ENCODE results near the gene C1QTNF9.
"Not testable (repeated sequence)": the region's sequence is repeated elsewhere in the genome, so short reads cannot be mapped to it uniquely, and the experiment has no call there.

Gene C1QTNF9

DNA sequence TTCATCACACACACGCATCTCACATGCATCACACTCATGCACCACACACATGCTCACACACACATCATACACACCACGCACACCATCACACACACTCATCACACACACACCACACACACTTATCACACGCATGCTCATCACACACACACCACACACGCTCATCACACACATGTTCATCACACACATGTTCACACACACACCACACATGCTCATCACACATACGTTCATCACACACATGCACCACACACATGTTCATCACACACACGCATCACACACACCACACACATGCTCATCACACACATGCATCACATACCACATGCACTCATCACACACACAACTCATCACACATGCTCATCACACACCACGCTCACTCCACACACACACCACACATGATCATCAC, 46.9 kb downstream of the C1QTNF9 start:
- no peaks in the 10 kb centered on the region for H3K36me3 Mint-ChIP-seq (ENCODE audit: low read depth)
- ATAC-seq (no peak), DNase-seq (no peak)
- no peak overlapping the region for H3K4me3 Mint-ChIP-seq
- H3K27ac Mint-ChIP-seq, result no peak overlapping the region
- no peaks in the 10 kb centered on the region for H3K27me3 Mint-ChIP-seq
- no peaks in the 10 kb centered on the region for H3K9me3 Mint-ChIP-seq
- no peaks in the 10 kb centered on the region for H3K4me1 Mint-ChIP-seq

DNA sequence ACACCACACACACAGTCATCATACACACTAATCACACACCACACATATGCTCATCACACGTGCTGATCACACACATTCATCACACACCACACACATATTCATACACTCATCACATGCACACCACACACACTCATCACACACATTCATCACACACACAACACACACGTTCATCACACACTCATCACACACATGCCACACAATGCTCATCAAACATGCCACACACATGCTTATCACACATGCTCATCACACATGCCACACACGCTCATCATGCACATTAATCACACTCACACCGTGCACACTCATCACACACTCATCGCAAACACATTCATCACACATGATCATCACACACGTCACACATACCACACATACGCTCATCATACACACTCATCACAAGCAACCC, 47.5 kb downstream of the C1QTNF9 start:
- Mint-ChIP-seq H3K36me3 (ENCODE audit: low read depth) (no peaks in the 10 kb centered on the region), H3K4me3 (no peak overlapping the region), H3K9me3 (no peaks in the 10 kb centered on the region), H3K27ac (no peak overlapping the region), H3K27me3 (no peaks in the 10 kb centered on the region), H3K4me1 (no peaks in the 10 kb centered on the region)
- ATAC-seq, result no peak
- no peak for DNase-seq

DNA sequence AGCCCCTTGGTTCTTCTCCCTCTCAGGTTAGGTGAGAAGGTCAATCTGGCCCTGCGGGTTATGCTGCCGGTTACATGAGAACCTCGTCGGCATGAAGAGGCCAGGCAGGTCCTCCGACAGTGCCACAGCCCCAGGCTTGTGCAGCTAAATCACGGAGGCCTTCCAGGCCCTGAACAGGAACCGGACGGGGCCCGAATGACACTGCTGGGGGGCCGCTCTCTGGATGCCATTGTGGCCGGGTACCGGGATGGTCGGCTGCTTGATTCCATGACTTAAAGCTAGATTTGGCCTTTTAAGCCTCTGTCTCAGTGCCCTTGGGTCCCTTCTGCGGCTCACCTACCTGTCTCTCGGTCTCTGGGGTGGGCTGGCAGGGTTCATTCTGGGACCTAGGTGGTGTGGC, 48.4 kb downstream of the C1QTNF9 start:
- Mint-ChIP-seq H3K27ac (no peak overlapping the region), H3K27me3 (no peaks in the 10 kb centered on the region), H3K36me3 (ENCODE audit: low read depth) (no peaks in the 10 kb centered on the region), H3K4me1 (no peaks in the 10 kb centered on the region), H3K9me3 (no peaks in the 10 kb centered on the region), H3K4me3 (no peak overlapping the region)
- ATAC-seq, result no peak
- DNase-seq, result no peak

DNA sequence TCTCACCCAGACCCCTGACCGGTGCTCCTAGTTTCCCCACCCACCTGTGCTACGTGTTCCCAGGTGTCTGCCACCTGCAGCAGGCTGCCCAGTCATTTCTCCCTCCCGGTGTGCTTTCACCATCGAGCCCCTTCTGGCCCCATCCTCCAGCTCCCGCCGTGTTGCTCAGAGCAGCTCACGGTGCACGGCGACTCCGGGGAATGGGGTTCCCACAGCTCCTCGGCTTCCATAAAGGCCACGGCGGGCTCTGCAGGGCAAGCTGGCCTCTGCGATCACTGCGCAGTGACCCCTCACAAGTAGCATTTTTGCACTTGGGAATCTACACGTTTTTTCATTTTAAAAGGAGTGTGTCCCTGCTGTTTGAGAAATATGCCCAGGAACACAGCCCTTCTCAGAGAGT, 49.5 kb downstream of the C1QTNF9 start:
- H3K27me3 Mint-ChIP-seq; H3K27ac Mint-ChIP-seq; H3K9me3 Mint-ChIP-seq; ATAC-seq; DNase-seq; H3K4me3 Mint-ChIP-seq; H3K4me1 Mint-ChIP-seq; H3K36me3 Mint-ChIP-seq (ENCODE audit: low read depth): not testable (repeated sequence)

DNA sequence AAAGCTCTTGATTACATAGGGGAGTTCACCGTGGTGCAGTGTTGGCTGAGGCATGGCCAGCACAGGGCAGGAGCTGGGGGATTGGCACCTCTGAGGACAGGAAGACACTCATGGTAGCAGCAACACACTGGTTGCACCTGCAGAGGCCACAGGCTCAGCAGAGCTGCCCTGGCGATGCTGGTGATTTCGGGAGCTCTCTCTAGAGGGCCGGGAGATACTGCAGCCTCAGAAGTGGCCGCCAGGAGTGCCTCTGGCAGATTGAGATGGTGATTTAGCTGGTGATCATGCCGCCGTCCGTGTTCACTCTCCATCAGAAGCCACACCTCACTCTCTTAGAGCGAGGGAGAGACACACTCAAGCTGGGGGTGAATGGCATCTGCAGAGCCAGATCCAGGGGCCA, 49.9 kb downstream of the C1QTNF9 start:
- not testable (repeated sequence) for ATAC-seq; H3K36me3 Mint-ChIP-seq (ENCODE audit: low read depth); H3K4me3 Mint-ChIP-seq; H3K27me3 Mint-ChIP-seq; H3K9me3 Mint-ChIP-seq; H3K4me1 Mint-ChIP-seq; H3K27ac Mint-ChIP-seq; DNase-seq

DNA sequence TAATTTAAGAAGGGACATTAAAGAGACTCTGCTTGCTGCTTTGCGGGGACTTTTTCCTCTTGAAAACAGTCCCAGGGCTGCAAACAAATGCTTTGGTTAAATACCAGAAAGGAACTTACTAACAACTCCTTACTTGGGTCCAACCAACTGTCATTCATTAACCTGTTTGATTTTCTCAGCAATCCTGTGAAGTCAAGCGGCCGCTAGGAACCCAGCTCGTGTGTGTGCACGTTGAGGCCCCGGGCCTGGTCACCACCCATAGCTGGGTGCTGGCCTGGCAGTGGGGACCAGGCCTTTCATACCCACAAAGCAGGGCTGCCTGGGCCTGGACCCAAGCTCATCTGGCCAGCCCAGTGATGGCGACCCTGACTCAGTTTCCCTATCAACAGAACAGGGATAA, 50.7 kb downstream of the C1QTNF9 start:
- no peak for ATAC-seq
- no peak overlapping the region for H3K27ac Mint-ChIP-seq
- no peaks in the 10 kb centered on the region for H3K9me3 Mint-ChIP-seq
- DNase-seq, result no peak
- no peaks in the 10 kb centered on the region for H3K27me3 Mint-ChIP-seq
- no peaks in the 10 kb centered on the region for H3K4me1 Mint-ChIP-seq
- H3K36me3 Mint-ChIP-seq (ENCODE audit: low read depth), result no peaks in the 10 kb centered on the region
- no peak overlapping the region for H3K4me3 Mint-ChIP-seq

DNA sequence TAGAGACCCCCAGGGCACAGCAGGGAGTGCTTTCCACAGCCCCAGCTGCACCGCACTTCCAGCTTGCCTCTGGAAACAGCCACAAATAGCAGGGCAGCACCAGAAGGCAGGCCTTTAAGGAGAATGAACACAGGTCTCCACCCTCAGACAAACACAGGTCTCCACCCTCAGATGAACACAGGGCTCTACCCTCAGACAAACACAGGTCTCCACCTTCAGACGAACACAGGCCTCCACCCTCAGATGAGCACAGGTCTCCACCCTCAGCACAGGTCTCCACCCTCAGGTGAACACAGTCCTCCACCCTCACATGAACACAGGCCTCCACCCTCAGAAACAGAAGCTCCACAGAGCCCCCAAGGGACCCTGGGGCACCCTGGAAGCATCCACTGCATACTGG, 51.7 kb downstream of the C1QTNF9 start:
- Mint-ChIP-seq H3K36me3 (ENCODE audit: low read depth) (no peaks in the 10 kb centered on the region), H3K9me3 (no peaks in the 10 kb centered on the region), H3K4me1 (no peaks in the 10 kb centered on the region), H3K27ac (no peak overlapping the region), H3K27me3 (no peaks in the 10 kb centered on the region), H3K4me3 (no peak overlapping the region)
- no peak for ATAC-seq
- no peak for DNase-seq

DNA sequence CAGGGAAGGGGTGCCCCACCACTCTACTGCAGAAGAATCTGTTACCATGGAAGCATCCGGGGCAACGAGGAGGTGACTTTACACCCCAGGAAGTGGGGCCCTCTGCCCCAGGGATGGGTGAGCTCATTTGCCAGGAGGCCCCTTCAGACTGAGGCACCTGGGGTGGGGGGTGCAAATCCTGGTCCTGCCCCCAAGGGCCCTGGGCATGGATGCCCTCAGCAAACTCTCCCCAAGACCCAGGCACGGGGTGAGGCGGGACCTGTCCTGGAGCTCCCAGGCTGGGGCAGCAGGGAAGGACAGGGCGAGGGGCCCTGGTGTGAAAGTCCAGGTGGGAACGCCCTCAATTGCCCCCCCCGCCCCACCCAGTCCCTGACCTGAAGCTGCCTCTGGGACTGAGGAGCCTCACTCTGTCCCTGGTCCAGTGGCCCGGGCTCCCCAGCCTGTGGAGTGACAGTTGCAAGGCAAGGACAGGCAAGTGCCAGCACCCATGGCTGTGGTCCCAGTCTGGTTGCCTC, 52.5 kb downstream of the C1QTNF9 start:
- H3K27ac Mint-ChIP-seq, result no peak overlapping the region
- ATAC-seq, result no peak
- H3K4me1 Mint-ChIP-seq, result no peaks in the 10 kb centered on the region
- no peak for DNase-seq
- H3K9me3 Mint-ChIP-seq, result no peaks in the 10 kb centered on the region
- H3K27me3 Mint-ChIP-seq, result no peaks in the 10 kb centered on the region
- H3K36me3 Mint-ChIP-seq (ENCODE audit: low read depth), result no peaks in the 10 kb centered on the region
- no peak overlapping the region for H3K4me3 Mint-ChIP-seq

DNA sequence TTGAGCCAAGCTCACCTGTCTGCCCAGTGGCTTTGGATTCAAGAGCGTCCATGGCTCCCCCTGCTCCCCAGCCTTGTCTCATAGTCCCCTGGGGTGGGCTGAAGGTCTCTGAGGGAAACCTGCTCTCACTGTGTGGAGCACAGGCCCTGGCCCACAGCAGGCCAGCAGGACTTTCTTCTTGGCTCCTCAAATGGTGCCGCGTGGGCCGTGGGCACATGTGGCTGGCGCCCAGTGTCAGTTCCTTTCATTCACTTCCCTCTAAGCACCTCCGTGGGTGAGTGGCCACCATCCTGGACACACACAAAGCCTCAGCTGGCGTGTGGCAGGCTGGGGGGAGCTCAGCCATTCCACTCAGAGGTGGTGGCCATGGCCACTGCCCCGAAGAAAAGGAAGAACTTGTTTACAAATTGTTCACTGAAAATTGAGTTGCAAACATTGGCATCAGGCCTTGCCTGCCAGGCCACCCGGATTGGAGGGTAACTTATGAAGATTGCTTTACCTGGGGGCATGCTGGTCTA, 53.1 kb downstream of the C1QTNF9 start:
- no peak for DNase-seq
- Mint-ChIP-seq H3K9me3 (no peaks in the 10 kb centered on the region), H3K4me3 (no peak overlapping the region), H3K4me1 (no peaks in the 10 kb centered on the region), H3K36me3 (ENCODE audit: low read depth) (no peaks in the 10 kb centered on the region), H3K27me3 (no peaks in the 10 kb centered on the region), H3K27ac (no peak overlapping the region)
- ATAC-seq, result peak; percentile 17

DNA sequence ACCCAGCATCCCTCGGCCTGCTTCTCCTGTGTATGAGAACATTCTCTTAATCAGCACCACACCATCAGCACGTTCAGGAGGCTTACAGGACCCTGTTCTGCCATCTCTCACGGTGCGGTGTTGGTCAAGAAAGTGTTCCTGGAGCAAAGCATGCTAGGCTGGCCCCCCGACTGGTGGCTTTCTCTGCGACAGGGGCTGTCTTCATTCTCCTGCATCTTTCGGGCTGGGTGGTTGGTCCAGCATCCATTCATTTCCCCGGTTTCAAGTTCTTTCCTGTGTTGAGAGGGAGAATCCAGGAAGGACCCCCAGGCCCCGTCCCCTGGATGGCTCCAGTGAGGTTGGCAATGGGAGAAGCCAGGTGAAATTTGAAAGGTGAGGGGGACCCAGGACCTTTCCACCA, 55.8 kb downstream of the C1QTNF9 start:
- Mint-ChIP-seq H3K4me1 (no peaks in the 10 kb centered on the region), H3K27me3 (no peaks in the 10 kb centered on the region), H3K9me3 (no peaks in the 10 kb centered on the region), H3K27ac (no peak overlapping the region), H3K36me3 (ENCODE audit: low read depth) (no peaks in the 10 kb centered on the region), H3K4me3 (no peak overlapping the region)
- no peak for ATAC-seq
- no peak for DNase-seq

DNA sequence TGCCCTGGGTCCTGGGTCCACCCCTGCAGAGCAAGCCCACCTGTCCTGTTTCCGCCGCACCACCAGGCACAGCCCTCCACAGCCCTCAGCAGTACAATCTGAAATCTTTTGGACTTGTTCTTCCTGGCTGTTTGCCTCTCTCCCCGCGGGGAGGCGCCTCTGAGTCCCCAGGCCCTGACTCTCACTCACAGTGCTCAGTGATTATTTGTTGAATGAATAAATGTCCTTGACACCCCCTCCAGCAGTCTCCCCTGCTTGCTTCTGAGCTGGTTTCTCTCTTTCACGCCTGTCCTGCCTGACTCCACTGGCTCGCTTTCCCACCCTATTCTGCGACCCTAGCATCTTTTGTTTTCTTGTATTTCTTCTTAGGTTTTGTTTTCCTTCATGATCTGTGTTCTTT, 56.9 kb downstream of the C1QTNF9 start:
- not testable (repeated sequence) for H3K4me1 Mint-ChIP-seq; H3K9me3 Mint-ChIP-seq; H3K36me3 Mint-ChIP-seq (ENCODE audit: low read depth); H3K27ac Mint-ChIP-seq; ATAC-seq; H3K4me3 Mint-ChIP-seq; DNase-seq; H3K27me3 Mint-ChIP-seq

DNA sequence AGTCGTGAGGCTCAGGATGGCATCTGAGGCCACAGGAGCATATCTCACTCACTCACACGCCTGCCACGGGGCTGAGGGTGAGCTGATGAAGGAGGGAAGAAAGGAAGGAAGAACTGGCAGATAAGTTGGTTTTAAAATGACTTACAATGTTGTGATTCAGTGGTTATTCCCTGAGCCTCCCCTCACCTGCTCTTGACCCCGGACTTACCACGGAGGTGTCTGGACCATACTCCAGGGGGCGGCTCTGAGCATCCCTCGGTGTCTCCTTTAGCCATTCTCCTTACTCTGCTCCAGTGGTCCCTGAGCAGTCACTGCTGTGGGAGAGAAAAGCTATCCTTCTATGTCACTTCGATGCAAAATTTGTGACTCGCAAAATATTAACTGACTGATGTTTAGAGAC, 61.9 kb downstream of the C1QTNF9 start:
- not testable (repeated sequence) for H3K27ac Mint-ChIP-seq; ATAC-seq; H3K27me3 Mint-ChIP-seq; DNase-seq; H3K9me3 Mint-ChIP-seq; H3K36me3 Mint-ChIP-seq (ENCODE audit: low read depth); H3K4me1 Mint-ChIP-seq; H3K4me3 Mint-ChIP-seq
